Fibroblast of the aortic adventitia (primary cell): ENCODE data around the gene ADAMTS14. TPM values are rescaled to one million over a fixed set of nuclear protein-coding genes. Genes with fewer than 3 reads are reported as not detected.

Source experiments
- DNase-seq: peaks from one replicate; pipeline ENCODE4 v3.0.0-alpha.2; 2010; ENCODE audit warnings: low read depth
- H3K4me3 ChIP-seq: 2 replicates; pipeline ENCODE4 v1.5.1; 2011; ENCODE audit warnings: low read depth, mild to moderate bottlenecking, control low read depth, low read length, moderate library complexity
- total RNA-seq: library from RNA; depleted of rRNA; stranded (reverse); fragments of >200 nt; gene quantifications from 2 replicates; pipeline ENCODE4 v1.2.3, GENCODE V29; 2012; ENCODE audit warnings: low replicate concordance
- TF ChIP-seq, protein P1 (sequence below): IDR thresholded peaks from 2 replicates; pipeline ENCODE4 v1.5.1; 2011; ENCODE audit warnings: mild to moderate bottlenecking, low read length, control low read depth, inconsistent platforms; ENCODE audit not compliant: insufficient read depth

The ADAMTS14 gene
- total RNA-seq, 1 donor: 5.3 TPM

DNA sequence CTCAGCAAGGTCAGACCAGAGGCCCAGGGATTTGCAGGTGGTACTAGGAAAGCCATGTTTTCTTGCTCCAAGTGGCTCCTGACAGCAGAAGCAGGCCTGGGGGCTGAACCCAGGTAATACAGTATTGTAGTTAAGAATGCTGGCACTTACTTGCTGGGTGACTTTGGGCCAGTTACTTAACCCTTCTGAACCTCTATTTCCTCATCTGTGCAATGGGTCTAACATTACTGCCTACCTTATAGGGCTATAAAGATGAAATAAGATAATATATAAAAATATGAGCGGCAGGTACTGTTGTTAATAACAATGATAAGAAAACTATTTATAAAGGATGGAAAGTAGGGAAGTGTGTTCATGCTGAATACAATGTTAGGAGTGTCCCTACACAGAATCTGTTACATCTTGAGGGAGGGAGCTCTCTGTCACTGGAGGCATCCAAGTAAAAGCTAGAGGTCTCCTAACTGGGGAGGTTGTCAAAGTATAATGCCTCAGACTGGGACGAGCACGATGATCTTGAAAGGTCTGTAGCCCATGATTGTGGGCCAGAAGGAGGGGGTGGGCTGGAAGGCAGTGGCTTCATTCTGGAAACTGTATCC is 26.9 kb downstream of the ADAMTS14 start:
- no peak overlapping the region for H3K4me3 ChIP-seq
- no peak for DNase-seq

DNA sequence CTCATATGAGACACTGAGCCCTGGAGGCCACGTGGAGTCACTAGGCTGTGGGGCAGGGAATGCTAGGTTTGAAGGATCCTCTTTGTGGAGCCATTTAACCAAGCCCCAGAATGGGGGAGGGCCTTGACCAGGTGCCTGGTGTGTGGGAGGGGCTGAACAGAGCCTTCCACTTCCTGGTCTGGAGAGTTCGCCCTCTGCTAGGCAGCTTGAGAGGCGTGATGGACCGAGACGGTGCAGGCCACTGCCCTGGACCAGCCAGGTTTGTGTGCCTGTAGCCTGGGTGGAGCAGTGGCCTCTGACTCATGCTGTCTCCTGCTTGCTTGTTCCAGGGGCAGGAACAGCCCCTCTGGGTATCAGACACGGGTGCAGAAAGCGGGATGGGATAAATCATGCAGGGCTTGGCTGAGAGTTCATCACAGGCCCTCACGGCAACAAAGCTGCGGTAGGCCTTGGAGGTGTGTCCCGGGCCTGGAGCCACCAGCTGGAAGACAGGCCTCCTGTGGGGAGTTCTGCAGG is 27.4 kb downstream of the ADAMTS14 start:
- TF ChIP-seq, protein P1, sequence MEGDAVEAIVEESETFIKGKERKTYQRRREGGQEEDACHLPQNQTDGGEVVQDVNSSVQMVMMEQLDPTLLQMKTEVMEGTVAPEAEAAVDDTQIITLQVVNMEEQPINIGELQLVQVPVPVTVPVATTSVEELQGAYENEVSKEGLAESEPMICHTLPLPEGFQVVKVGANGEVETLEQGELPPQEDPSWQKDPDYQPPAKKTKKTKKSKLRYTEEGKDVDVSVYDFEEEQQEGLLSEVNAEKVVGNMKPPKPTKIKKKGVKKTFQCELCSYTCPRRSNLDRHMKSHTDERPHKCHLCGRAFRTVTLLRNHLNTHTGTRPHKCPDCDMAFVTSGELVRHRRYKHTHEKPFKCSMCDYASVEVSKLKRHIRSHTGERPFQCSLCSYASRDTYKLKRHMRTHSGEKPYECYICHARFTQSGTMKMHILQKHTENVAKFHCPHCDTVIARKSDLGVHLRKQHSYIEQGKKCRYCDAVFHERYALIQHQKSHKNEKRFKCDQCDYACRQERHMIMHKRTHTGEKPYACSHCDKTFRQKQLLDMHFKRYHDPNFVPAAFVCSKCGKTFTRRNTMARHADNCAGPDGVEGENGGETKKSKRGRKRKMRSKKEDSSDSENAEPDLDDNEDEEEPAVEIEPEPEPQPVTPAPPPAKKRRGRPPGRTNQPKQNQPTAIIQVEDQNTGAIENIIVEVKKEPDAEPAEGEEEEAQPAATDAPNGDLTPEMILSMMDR: no peak
- DNase-seq: peak; percentile 28
- no peak overlapping the region for H3K4me3 ChIP-seq

More for the DNA sequence above, 26.9 kb downstream of the ADAMTS14 start:
- TF ChIP-seq, protein P1: no peak

DNA sequence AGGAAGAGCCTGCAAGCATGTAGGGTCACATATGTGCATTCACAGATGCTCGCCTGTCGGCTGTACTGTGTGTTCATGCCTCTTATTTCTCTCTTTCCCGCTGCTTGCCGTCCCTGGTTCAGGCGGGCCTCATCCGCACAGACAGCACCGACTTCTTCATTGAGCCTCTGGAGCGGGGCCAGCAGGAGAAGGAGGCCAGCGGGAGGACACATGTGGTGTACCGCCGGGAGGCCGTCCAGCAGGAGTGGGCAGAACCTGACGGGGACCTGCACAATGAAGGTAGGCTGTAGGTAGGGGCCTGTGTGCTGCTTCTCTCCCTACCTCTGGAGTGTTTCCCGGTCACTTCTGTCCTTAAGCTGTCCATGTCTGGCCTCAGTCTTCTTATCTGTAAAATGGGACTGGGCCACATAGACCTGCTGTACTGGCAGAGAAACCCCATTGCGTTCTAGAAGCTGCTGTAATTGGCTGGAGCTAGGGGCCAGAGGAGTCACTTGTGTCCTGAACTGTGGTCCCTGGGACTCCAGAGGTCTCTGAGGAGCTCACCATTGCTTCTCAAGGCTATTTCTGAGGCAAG is 30.0 kb downstream of the ADAMTS14 start:
- TF ChIP-seq, protein P1: no peak
- H3K4me3 ChIP-seq: no peak overlapping the region
- no peak for DNase-seq

DNA sequence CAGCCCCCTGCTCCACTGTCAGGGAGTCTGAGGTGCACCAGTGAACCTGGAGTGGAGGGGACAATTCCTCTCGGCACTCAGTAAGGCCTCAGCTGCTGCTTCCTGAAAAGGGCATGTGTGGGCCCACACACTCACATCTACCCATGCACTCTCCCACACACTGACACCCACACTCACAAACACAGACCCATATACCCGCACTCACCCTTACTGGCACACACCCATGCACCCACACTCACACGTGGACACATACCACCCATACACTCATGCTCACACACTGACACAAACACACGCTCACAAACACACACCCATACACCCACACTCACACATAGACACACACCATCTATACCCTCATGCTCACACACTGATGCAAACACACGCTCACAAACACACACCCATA is 31.9 kb downstream of the ADAMTS14 start:
- DNase-seq: no peak
- TF ChIP-seq, protein P1: no peak
- H3K4me3 ChIP-seq: no peak overlapping the region

DNA sequence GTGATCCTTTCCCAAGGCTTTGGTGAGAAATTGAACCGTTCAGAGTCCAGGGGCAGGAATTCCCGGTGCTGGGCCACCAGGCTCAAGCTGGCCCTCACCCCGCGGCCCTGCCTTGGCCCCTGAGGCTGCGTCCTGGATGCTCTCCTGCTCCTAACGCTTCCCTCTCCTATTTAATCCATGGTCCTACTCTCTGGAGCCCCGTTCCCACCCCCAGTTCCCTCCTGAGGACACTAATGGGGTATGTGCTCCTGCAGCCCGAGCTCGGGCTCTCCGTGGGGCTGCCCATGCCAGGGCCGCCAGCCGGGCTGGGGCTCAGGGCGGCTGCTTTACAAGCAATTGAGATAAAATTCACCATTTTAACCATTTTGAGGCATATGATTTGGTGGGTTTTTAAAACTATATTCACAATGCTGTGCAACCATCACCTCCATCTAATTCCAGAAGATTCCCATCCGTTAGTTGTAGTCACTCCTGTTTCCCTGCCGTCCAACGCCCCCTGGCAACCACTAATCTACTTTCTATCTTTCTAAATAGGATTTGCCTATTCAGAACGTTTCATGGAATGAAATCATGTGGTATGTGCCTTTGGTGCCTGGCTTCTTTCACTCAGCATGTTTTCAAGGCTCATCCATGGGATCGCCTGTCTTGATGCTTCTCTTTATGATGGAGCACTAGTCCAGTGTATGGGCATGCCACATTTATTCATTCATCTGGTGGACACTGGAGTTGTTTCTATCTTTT is 33.0 kb downstream of the ADAMTS14 start:
- TF ChIP-seq, protein P1: no peak
- DNase-seq: no peak
- no peak overlapping the region for H3K4me3 ChIP-seq

DNA sequence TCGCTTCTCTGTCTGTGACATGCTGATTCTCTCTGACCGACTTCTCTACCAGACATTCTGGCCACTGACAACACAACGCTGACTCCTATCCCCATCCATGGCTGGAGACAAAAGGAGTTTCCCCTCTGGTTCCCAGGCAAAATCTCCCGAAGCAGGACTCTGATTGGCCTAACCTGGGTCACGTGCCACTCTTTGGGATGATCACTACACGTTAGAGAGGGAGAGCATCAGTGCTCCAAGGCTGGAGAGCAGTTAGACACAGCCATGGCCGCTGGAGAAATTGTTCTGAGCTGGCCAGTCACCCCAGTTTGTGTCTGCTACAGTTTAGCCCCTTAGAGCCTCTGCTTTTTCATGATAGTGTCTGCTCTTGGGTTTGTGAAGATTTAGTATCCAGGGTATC is 38.9 kb downstream of the ADAMTS14 start:
- no peak overlapping the region for H3K4me3 ChIP-seq
- no peak for DNase-seq
- TF ChIP-seq, protein P1: no peak
